ENCODE measurements around the gene SPDYC.
"Not testable (repeated sequence)": the region's sequence is repeated elsewhere in the genome, so short reads cannot be mapped to it uniquely, and the experiment has no call there.

Gene SPDYC

GRCh38 chr11:65133724-65134123 is 36.3 kb upstream of the SPDYC start:
- DNase-seq (ENCODE audit: low read depth in 3 of 3, low spot score in 1 of 3): no peak

- peak; percentile 76 to 84 (median 78) for DNase-seq (ENCODE audit: low read depth in 3 of 3, low spot score in 1 of 3)
Observed at GRCh38 chr11:65134240-65134951, 35.6 kb upstream of the SPDYC start, which contains the start of gene SYVN1. TSS of gene SYVN1 (minus strand) at chr11:65134519. CDS start at chr11:65133601, 918 bp downstream.

- peak; percentile 54 to 64 (median 62) for DNase-seq (ENCODE audit: low read depth in 3 of 3, low spot score in 1 of 3)
Observed at GRCh38 chr11:65134952-65135632, 34.9 kb upstream of the SPDYC start.

GRCh38 chr11:65135633-65136145 is 34.3 kb upstream of the SPDYC start:
- no peak for DNase-seq (ENCODE audit: low read depth in 3 of 3, low spot score in 1 of 3)

GRCh38 chr11:65136515-65137096 is 33.4 kb upstream of the SPDYC start:
- no peak for DNase-seq (ENCODE audit: low read depth in 3 of 3, low spot score in 1 of 3)

- DNase-seq (ENCODE audit: low read depth in 3 of 3, low spot score in 1 of 3): no peak
Observed at GRCh38 chr11:65141896-65142494, 28.0 kb upstream of the SPDYC start.

GRCh38 chr11:65147352-65148075 is 22.5 kb upstream of the SPDYC start:
- no peak for DNase-seq (ENCODE audit: low read depth in 3 of 3, low spot score in 1 of 3)

GRCh38 chr11:65148657-65149056 is 21.4 kb upstream of the SPDYC start:
- DNase-seq (ENCODE audit: low read depth in 3 of 3, low spot score in 1 of 3): no peak

- not testable (repeated sequence) for DNase-seq (ENCODE audit: low read depth in 3 of 3, low spot score in 1 of 3)
Observed at GRCh38 chr11:65150131-65150508, 19.9 kb upstream of the SPDYC start.

GRCh38 chr11:65150509-65151299 is 19.3 kb upstream of the SPDYC start:
- DNase-seq (ENCODE audit: low read depth in 3 of 3, low spot score in 1 of 3): no peak

GRCh38 chr11:65151331-65151899 is 18.6 kb upstream of the SPDYC start:
- DNase-seq (ENCODE audit: low read depth in 3 of 3, low spot score in 1 of 3): no peak

GRCh38 chr11:65152122-65152521 is 17.9 kb upstream of the SPDYC start:
- DNase-seq (ENCODE audit: low read depth in 3 of 3, low spot score in 1 of 3): no peak

GRCh38 chr11:65156256-65156655 is 13.8 kb upstream of the SPDYC start:
- DNase-seq (ENCODE audit: low read depth in 3 of 3, low spot score in 1 of 3): no peak

GRCh38 chr11:65156926-65157325 is 13.1 kb upstream of the SPDYC start:
- no peak for DNase-seq (ENCODE audit: low read depth in 3 of 3, low spot score in 1 of 3)

GRCh38 chr11:65157336-65157735 is 12.7 kb upstream of the SPDYC start:
- no peak for DNase-seq (ENCODE audit: low read depth in 3 of 3, low spot score in 1 of 3)

- DNase-seq (ENCODE audit: low read depth in 3 of 3, low spot score in 1 of 3): no peak
Observed at GRCh38 chr11:65159012-65159411, 11.0 kb upstream of the SPDYC start.

GRCh38 chr11:65160643-65161042 is 9.4 kb upstream of the SPDYC start:
- no peak for DNase-seq (ENCODE audit: low read depth in 3 of 3, low spot score in 1 of 3)

- DNase-seq (ENCODE audit: low read depth in 3 of 3, low spot score in 1 of 3): no peak
Observed at GRCh38 chr11:65163684-65164083, 6.3 kb upstream of the SPDYC start.

- DNase-seq (ENCODE audit: low read depth in 3 of 3, low spot score in 1 of 3): no peak
Observed at GRCh38 chr11:65165410-65166317, 4.4 kb upstream of the SPDYC start.
